ENCODE results near the gene FAM151B. TPM values are rescaled to one million over a fixed set of nuclear protein-coding genes. Genes with fewer than 3 reads are reported as not detected.
A peak's percentile ranks its signal among the peaks of the same experiment; 100 is the strongest.

The FAM151B gene
- total and polyA plus RNA-seq, 12 donors = 1.1 to 5.7 (median 3.5) TPM

GRCh38 chr5:80504833-80505232 is 16.9 kb downstream of the FAM151B start:
- no peak for DNase-seq
- H3K27me3 ChIP-seq = no peaks in the 10 kb centered on the region
- intact Hi-C loops (cut with DNase I) = loop anchor here in 1 of 2 donors (10.0 kb wide), 1 partner anchor 160 kb away; no protein-coding TSS in a partner anchor
- no peak overlapping the region for H3K4me3 ChIP-seq
- H3K9me3 ChIP-seq (replicated peaks in 1 of 3) = no peaks in the 10 kb centered on the region
- H3K4me1 ChIP-seq (replicated peaks in 1 of 2) = no peaks in the 10 kb centered on the region
- 79 to 90% (median 84%) methylated on average over 1 of the region's 1 CpG for WGBS, 4 donors
- H3K27ac ChIP-seq = no peak overlapping the region
- no peaks in the 10 kb centered on the region for H3K36me3 ChIP-seq (replicated peaks in 1 of 2)
- TF ChIP-seq POLR2A (IDR thresholded peaks at IDR 0.05) = no peak
- TF ChIP-seq CTCF (IDR thresholded peaks at IDR 0.05) = no peak

GRCh38 chr5:80507663-80508062 is 19.8 kb downstream of the FAM151B start:
- no peak overlapping the region for H3K4me3 ChIP-seq
- no peak overlapping the region for H3K27ac ChIP-seq
- intact Hi-C loops (cut with DNase I) = loop anchor here in 1 of 2 donors (10.0 kb wide), 1 partner anchor 163 kb away; no protein-coding TSS in a partner anchor
- TF ChIP-seq CTCF (IDR thresholded peaks at IDR 0.05) = no peak
- no peak for TF ChIP-seq POLR2A (IDR thresholded peaks at IDR 0.05)
- no peak for DNase-seq
- H3K9me3 ChIP-seq (replicated peaks in 1 of 3) = no peaks in the 10 kb centered on the region
- 91 to 96% (median 95%) methylated on average over 3 of the region's 3 CpGs for WGBS, 4 donors
- no peaks in the 10 kb centered on the region for H3K27me3 ChIP-seq
- H3K36me3 ChIP-seq (replicated peaks in 1 of 2) = no peaks in the 10 kb centered on the region
- H3K4me1 ChIP-seq (replicated peaks in 1 of 2) = no peaks in the 10 kb centered on the region

GRCh38 chr5:80508844-80509243 is 20.9 kb downstream of the FAM151B start:
- no peaks in the 10 kb centered on the region for H3K27me3 ChIP-seq
- H3K4me3 ChIP-seq = no peak overlapping the region
- no peaks in the 10 kb centered on the region for H3K36me3 ChIP-seq (replicated peaks in 1 of 2)
- intact Hi-C loops (cut with DNase I) = loop anchor here in 1 of 2 donors (10.0 kb wide), 1 partner anchor 164 kb away; no protein-coding TSS in a partner anchor
- no peak overlapping the region for H3K27ac ChIP-seq
- no peaks in the 10 kb centered on the region for H3K9me3 ChIP-seq (replicated peaks in 1 of 3)
- DNase-seq = peak in 1 of 7 donors; percentile 39
- WGBS, 4 donors = 53 to 67% (median 65%) methylated on average over 6 of the region's 6 CpGs
- no peak for TF ChIP-seq POLR2A (IDR thresholded peaks at IDR 0.05)
- TF ChIP-seq CTCF (IDR thresholded peaks at IDR 0.05) = no peak
- H3K4me1 ChIP-seq (replicated peaks in 1 of 2) = no peaks in the 10 kb centered on the region

GRCh38 chr5:80509362-80509761 is 21.5 kb downstream of the FAM151B start:
- H3K27ac ChIP-seq = no peak overlapping the region
- no peak for DNase-seq
- no peaks in the 10 kb centered on the region for H3K4me1 ChIP-seq (replicated peaks in 1 of 2)
- no peaks in the 10 kb centered on the region for H3K36me3 ChIP-seq (replicated peaks in 1 of 2)
- intact Hi-C loops (cut with DNase I) = loop anchor here in 1 of 2 donors (10.0 kb wide), 1 partner anchor 165 kb away; no protein-coding TSS in a partner anchor
- H3K9me3 ChIP-seq (replicated peaks in 1 of 3) = no peaks in the 10 kb centered on the region
- no peaks in the 10 kb centered on the region for H3K27me3 ChIP-seq
- 89 to 95% (median 92%) methylated on average over 4 of the region's 4 CpGs for WGBS, 4 donors
- no peak overlapping the region for H3K4me3 ChIP-seq
- TF ChIP-seq POLR2A (IDR thresholded peaks at IDR 0.05) (no peak), CTCF (IDR thresholded peaks at IDR 0.05) (no peak)
